ENCODE data around the gene CEMIP.

- TF ChIP-seq CTCF (IDR thresholded peaks at IDR 0.05): no peak
- no peak for TF ChIP-seq POLR2A (IDR thresholded peaks at IDR 0.05)
Observed at GRCh38 chr15:80753161-80753560, 26.0 kb upstream of the CEMIP start.
